Body of pancreas (tissue), 4 donors: ENCODE results near the gene MGAM2.

Source experiments
- CTCF ChIP-seq, 7 experiments: fragments of 450-650 bp in 4 of 7; fragments of 200-600 bp in 3 of 7; sonication (generic) in 3 of 7; IDR thresholded peaks; one replicate each; pipeline ENCODE4 v1.5.1; 2016 to 2019; ENCODE audit warnings: antibody characterized with exemption in 7 of 7
- POLR2A ChIP-seq, 3 donors: fragments of 450-650 bp; IDR thresholded peaks; one replicate each; pipeline ENCODE4 v1.6.1; 2016; ENCODE audit warnings: antibody characterized with exemption in 3 of 3, mild to moderate bottlenecking in 2 of 3

DNA sequence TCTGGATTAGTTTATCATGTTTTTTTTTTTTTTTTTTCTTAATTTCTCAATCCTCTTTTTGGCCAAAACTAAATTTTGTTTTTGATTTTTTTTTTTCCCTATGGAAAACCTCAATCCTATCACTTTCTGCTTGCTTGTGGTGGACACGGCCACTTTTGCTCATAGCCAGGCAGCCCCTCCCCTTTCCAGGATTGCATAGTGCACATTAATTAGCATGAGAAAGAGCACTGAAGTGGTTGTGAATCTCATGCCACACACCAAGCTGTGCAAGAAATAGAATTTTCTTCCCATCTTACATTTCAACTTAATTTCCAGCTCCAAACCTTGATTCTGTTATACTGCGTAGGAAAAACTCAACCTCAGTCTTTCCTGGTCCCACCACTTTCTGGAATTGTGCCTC lies 34.6 kb downstream of the MGAM2 start:
- TF ChIP-seq CTCF (IDR thresholded peaks at IDR 0.05): no peak
- no peak for TF ChIP-seq POLR2A (IDR thresholded peaks at IDR 0.05)
